ENCODE measurements around the gene TMC8. TPM values are rescaled to one million over a fixed set of nuclear protein-coding genes. Genes with fewer than 3 reads are reported as not detected.
"Not testable (repeated sequence)": the region's sequence is repeated elsewhere in the genome, so short reads cannot be mapped to it uniquely, and the experiment has no call there.

Gene TMC8
- total RNA-seq, result 18.2 TPM

DNA sequence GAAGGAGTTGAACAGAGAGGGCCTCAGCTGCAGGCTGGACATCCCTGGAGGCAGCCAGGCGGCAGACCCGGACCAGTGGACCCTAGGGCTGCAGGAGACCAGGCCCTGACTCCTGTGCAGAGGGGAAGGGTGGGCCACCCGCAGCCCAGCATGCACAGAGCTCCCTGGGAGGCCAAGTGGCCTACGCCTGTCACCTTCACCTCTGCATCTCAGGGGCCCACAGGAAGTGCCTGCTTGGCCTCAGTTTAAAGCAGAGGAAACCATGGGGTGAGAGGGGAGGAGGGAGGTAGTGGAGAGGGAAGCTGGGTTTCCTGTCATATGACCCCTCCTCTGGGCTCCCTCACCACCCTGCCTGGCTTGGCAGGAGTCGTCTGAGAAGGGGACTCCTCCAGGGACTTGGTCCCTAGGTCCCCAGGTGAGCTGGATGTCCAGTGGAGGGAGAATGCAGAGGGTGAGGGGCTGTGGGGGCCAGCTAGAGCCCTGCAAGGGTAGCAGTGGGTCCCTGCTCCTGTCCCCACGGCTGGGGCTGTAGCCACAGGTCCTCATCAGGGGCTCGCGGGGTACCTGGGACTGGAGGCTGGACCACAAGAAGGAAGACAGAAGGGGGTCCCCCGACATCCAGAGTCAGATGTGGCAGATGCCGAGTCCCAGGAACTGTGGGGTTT, at the start of gene TMC8:
TMC8 (plus strand) TSS at position 335 of the 665 bp plus-strand sequence. CDS start 818 bp downstream, outside the sequence.
- DNase-seq (ENCODE audit: low spot score), result no peak

DNA sequence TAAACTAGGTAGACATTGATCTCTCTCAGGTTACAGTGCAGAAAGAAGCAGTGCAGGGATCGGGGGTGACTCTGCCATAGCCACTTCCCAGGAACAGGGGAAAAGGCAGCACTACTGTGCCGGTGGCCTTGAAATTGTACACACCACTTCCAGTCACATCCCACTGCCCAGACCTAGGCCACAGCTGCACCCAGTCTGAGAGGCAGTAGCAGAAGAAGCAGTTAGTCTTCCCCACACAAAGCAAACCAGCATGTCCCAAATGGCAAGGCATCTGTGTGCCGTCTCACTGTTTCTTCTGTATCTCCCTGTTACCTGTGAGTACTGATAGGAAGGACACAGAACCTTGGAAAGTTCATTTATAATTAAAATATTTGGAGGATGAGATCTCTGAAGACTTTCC, 49.0 kb upstream of the TMC8 start:
- DNase-seq (ENCODE audit: low spot score), result no peak

DNA sequence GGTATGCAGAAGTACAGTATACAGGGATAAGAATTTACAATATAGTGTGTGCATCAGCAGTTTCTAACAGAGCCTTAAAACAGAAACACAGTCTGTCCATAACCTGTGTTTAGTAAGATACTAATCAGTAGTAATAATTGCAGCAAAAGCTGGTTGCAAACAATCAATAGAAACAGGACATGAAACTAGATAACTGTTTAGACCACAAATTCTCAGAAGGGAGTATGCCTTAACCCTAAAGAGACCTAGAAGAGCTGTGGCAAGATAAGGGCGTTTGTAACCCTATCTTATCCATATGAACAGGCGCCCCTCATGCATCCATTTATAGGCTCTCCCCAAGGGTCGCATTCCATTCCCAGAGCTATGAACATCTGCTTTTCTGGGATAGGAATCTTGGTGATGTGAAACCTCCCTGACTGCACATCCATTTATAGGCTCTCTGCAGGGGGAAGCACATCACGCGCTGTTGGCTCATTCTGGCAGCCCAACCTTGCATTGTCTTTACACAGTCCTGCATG, 48.2 kb upstream of the TMC8 start:
- not testable (repeated sequence) for DNase-seq (ENCODE audit: low spot score)

GRCh38 chr17:78082988-78083387, 47.6 kb upstream of the TMC8 start:
- DNase-seq (ENCODE audit: low spot score), result no peak

DNA sequence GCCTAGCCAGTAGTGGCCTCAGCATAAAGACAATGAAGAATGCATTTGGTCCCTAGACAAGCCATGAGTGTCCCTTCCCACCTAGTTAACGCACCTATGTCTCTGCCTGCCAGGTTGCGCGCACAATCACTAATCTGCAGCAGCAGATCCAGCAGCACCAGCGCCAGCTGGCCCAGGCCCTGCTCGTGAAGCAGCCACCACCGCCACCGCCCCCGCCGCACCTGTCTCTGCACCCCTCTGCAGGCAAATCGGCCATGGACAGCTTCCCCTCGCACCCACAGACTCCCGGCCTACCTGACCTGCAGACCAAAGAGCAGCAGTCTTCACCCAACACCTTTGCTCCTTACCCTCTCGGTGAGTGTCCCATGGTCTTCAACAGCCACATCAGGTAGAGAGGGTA, 43.8 kb upstream of the TMC8 start:
- no peak for DNase-seq (ENCODE audit: low spot score)

DNA sequence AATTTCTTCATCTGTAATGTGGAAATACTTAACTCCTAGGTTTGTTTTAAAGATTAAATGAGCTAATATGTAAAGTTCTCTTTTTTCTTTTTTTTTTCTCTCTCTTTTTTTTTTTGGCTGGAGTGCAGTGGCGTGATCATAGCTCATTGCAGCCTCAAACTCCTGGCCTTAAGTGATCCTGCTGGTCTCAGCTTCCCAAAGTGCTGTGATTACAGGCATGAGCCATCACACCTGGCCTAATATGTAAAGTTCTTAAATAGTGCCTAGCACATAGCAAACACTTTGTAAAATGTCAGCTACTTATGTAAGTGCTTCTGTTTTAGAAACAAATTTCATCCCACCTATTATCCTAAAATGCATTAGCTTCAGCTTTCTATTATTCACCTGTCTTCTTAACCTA, 42.0 kb upstream of the TMC8 start:
- no peak for DNase-seq (ENCODE audit: low spot score)

DNA sequence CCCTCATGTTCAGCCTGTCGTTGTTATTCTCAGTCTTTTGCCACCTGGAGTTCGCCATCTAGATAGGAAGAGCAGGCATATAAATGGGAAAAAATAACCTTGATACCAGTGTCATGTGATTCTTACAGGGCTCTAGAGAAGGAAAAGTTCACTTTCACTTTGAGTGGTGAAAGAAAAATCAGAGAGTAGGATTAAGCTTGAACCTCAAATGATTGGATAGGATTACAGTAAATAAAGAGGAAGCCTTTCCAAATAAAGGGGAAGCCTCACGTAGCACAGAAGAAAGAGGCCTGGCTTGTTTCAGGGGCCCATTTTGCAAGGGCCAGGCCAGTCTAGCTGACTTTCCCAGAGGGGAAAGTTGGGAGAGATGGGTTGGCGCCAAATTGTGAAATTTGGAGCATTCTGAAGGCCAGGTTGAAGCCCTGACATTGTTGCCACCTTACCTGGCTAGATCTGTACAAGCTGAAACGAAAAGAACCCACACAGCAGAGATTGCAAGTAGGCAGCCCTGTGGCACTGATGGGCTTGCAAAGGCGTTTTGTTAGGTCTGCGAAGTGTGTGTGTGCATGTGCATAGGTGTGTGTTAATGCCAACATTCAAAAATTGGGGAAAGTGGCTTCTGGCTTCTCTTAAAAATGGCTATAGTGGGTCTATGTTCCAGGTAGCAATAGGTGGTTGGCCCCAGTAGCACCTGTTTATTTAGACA, 40.8 kb upstream of the TMC8 start:
- no peak for DNase-seq (ENCODE audit: low spot score)

DNA sequence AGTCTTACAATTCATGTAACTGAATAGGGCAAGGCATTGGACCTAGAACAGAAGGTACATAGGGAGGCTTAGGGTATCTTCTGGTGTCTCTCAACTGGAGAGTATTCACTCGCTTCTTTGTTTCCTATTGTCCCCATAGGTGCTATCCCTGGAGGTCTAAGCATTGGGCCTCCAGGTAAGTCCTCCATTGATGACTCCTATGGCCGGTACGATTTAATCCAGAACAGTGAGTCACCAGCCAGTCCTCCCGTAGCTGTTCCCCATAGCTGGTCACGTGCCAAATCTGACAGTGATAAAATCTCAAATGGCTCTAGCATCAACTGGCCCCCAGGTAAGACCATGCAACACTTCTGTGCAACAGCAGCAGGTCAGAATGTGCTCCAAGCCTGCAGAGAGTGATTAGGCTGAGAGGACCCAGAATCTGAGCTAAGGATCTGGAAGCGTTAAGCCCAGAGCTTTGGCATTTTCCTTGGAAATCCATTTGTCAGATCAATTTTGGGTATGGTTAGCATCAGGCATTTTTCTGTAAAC, 37.7 kb upstream of the TMC8 start:
- DNase-seq (ENCODE audit: low spot score), result no peak

DNA sequence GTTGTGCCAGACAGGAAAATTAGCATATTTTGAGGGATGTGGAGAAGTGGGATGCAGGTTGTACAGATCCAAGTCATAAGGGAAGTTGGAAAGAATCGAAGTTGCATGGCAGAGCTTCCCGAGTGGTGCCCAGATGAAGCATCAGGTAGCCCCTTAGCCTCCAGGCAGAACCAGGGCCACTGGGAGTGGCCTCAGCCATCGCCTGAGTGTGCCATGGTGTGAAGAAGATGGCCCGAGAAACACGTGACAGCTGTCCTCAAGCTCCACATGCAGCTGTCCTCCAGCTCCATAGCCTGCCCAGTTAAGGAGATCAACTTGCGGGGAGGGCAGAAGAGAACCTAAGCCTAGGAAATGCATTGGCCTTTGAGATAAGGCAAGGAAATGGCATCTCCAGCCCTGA, 35.5 kb upstream of the TMC8 start:
- no peak for DNase-seq (ENCODE audit: low spot score)

- no peak for DNase-seq (ENCODE audit: low spot score)
Measured at GRCh38 chr17:78096093-78096492, 34.5 kb upstream of the TMC8 start.

GRCh38 chr17:78101112-78101511, 29.5 kb upstream of the TMC8 start:
- no peak for DNase-seq (ENCODE audit: low spot score)

DNA sequence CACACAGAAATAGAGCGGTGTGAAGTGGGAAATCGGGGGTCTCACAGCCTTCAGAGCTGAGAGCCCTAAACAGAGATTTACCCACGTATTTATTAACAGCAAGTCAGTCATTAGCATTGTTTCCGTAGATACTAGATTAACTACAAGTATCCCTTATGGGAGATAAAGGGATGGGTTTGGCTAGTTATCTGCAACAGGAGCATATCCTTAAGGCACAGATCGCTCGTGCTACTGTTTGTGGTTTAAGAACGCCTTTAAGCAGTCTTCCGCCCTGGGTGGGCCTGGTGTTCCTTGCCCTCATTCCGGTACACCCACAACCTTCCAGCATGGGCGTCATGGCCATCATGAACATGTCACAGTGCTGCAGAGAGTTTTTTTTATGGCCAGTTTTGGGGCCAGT, 29.0 kb upstream of the TMC8 start:
- no peak for DNase-seq (ENCODE audit: low spot score)

DNA sequence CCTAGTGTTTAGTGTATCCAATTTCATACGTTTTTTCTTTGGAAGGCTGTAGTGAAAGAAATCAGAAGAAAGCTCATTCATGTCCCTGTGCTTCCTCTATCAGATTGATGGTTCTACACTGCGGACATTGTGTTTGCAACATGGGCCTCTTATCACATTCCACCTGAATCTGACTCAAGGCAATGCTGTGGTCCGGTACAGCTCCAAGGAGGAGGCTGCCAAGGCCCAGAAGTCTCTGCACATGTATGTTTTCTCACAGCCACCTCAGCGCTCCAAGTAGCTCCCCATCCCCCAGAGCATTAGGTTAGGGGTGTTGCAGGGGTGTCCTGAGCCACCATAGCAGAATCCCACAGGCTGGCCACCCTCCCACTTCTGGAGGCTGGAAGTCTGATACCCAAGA, 27.3 kb upstream of the TMC8 start:
- DNase-seq (ENCODE audit: low spot score), result no peak

DNA sequence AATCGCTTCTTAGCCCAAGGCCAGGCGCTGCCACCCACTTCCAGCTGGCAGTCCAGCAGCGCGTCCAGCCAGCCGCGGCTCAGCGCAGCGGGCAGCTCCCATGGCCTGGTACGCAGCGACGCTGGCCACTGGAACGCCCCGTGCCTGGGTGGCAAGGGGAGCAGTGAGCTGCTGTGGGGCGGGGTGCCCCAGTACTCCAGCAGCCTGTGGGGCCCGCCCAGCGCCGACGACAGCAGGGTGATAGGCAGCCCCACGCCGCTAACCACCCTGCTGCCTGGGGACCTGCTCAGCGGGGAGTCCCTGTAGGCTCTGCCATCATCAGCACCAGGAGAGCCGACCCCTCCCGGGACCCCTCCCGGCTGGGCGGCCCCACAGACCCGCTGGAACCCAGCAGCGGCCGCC, 26.0 kb upstream of the TMC8 start:
- no peak for DNase-seq (ENCODE audit: low spot score)

- no peak for DNase-seq (ENCODE audit: low spot score)
Measured at GRCh38 chr17:78105101-78105500, 25.5 kb upstream of the TMC8 start.

DNA sequence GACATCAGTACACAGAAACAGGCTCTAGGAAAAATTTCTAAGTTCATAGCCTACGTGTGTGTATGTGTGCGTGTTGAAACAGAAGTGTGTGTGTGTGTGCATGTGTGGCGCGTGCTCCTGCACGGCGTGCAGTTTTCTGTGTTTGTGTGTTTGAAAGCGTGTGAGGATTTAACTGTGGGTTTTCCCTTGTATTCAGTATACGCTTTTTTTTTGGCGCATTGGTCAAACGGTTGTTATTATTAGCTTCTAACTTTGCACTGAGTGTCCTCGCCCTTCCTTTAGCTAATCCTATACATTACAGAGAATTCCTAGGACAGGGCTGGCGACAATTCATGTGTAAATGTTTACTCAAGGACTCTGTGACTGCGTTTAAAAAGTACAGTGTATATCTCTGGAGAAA, 25.0 kb upstream of the TMC8 start:
- DNase-seq (ENCODE audit: low spot score), result no peak

DNA sequence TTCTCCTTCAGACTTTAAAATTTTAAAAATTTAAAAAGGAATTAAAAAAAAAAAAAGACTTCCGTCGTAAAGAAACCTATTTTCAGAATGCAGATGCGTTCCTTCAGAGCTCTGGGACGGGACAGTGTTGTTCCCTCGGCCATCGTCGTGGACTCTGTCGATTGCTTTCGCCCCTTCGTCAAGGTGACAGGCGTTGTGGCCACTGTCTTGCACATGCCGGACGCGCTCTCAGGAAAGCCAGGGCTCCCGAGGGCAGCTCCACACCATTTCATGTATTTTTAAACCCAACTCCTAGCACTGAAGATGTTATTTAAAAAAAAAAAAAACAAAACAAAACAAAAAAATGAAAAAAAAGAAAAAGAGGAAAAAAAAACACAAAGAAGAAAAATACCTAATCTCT, 24.4 kb upstream of the TMC8 start:
- DNase-seq (ENCODE audit: low spot score), result no peak

DNA sequence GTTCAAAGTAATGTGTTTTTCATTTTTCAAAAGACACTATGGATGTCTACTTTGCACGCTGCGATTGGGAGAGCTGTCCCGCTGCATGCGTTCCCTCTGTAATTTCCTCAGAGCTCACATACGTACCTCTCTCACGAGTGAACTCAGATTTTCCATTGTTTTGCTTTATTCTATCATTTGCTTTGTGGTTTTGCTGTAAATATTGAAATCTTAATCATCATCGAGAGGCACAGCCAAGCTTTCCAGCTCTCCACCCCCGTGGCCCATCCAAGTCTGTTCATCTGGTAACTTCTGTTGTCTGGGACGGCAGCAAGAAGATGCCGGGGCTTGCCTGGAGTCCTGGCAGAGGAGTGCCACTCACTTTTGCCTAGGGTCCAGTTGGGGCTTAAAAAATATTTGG, 23.1 kb upstream of the TMC8 start:
- no peak for DNase-seq (ENCODE audit: low spot score)

DNA sequence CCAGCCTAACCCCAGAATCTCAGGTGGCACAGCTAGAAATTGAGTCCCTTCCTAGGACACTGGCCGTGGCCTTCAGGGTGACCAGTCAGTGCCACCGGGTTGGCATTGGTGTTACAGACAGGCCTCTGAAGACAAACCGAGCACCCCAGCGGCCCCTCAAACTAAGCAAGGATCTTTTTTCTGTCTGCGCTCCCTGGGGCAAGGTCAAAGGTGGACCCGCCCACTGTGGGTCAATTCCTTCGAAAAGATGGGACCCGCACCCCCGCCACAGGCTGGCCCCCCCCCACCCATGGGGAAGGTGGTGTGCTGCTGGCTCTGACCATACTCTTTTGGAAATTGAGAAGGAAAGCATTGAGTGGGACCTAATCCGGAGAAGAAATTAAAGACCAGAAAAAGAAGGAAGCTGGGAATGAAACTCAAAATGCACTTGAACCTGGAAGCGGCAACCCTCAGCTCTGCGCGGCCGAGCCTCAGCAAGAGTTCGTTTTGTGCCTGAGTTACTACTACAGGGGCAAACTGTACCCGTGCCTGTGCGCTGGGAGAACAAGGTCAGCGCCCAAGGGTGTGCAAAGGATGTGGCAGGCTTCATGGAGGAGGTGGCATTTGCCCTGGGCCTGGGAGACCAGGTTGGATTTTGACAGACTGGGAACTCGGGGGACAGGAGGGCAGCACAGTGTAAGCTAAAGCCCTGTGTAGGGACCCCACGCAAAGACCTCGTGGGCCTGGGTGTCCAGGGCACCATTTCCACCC, 22.4 kb upstream of the TMC8 start:
- DNase-seq (ENCODE audit: low spot score), result no peak

GRCh38 chr17:78108726-78109488, 21.7 kb upstream of the TMC8 start:
- no peak for DNase-seq (ENCODE audit: low spot score)

GRCh38 chr17:78109489-78109761, 21.1 kb upstream of the TMC8 start:
- DNase-seq (ENCODE audit: low spot score), result no peak

Data from ureter (tissue), 1 donor.